B cell (primary cell): ENCODE data around the gene MKRN2OS. TPM values are rescaled to one million over a fixed set of nuclear protein-coding genes. Genes with fewer than 3 reads are reported as not detected.

Experiments
- ATAC-seq: fragments of 200-7000 bp; cut with Tn5 transposase; one replicate; pipeline ENCODE4 v1.10.0; 2021; ENCODE audit warnings: low read depth, mild to moderate bottlenecking, moderate number of reproducible peaks, moderate library complexity
- CTCF ChIA-PET: fragments of 350-600 bp; sonication (Branson Sonifier 250); formaldehyde crosslinking; loops from one replicate; lab custom pipeline; 2021; ENCODE audit warnings: antibody characterized with exemption, inconsistent platforms; lab: Charles Lee
- POLR2A ChIA-PET: fragments of 350-600 bp; sonication (Branson Sonifier 250); formaldehyde crosslinking; loops from one replicate; lab custom pipeline; 2021; ENCODE audit warnings: antibody characterized with exemption; lab: Charles Lee
- DNase-seq: peaks from one replicate; pipeline ENCODE4 v3.0.0; 2013
- H2AFZ ChIP-seq: 2 replicates; pipeline ENCODE4 v1.6.1; 2012; ENCODE audit warnings: mild to moderate bottlenecking, low read depth, low read length; ENCODE audit not compliant: insufficient read depth, poor library complexity, severe bottlenecking
- H3K27ac ChIP-seq, 2 donors: 1 replicate in 1 of 2; 2 replicates in 1 of 2; pipeline ENCODE4 v1.5.1; 2012 to 2013; ENCODE audit warnings: low read length in 2 of 2, mild to moderate bottlenecking in 2 of 2, moderate library complexity in 1 of 2
- H3K27me3 ChIP-seq, 4 experiments: fragments of 200-600 bp in 1 of 4; sonication (generic) in 1 of 4; replicated peaks in 1 of 4; 1 replicate in 2 of 4; 2 replicates in 2 of 4; pipeline versions ENCODE4 v1.6.1 to v1.7.0; 2013 to 2016; ENCODE audit warnings: low read length in 3 of 4, mild to moderate bottlenecking in 2 of 4, mixed read lengths in 1 of 4, moderate library complexity in 1 of 4; ENCODE audit not compliant: insufficient read depth in 4 of 4, control insufficient read depth in 3 of 4; ENCODE audit errors: control extremely low read depth in 1 of 4
- H3K36me3 ChIP-seq, 2 experiments: replicated peaks in 1 of 2; 1 replicate in 1 of 2; 2 replicates in 1 of 2; pipeline versions ENCODE4 v1.6.1 to v1.7.1; 2013; ENCODE audit warnings: low read length in 1 of 2; ENCODE audit not compliant: insufficient read depth in 2 of 2, control insufficient read depth in 1 of 2; ENCODE audit errors: control extremely low read depth in 1 of 2, extremely low read depth in 1 of 2
- H3K4me1 ChIP-seq, 2 donors: fragments of 200-600 bp in 1 of 2; sonication (generic) in 1 of 2; 1 replicate in 1 of 2; 2 replicates in 1 of 2; pipeline versions ENCODE4 v1.5.1 to v1.6.1; 2013 to 2017; ENCODE audit warnings: low read length in 2 of 2; ENCODE audit not compliant: control insufficient read depth in 2 of 2, insufficient read depth in 2 of 2
- H3K4me2 ChIP-seq: replicated peaks from 2 replicates; pipeline ENCODE3; 2012; ENCODE audit warnings: mild to moderate bottlenecking, low read depth, low read length; ENCODE audit not compliant: poor library complexity, severe bottlenecking
- H3K4me3 ChIP-seq, 5 experiments: fragments of 200-600 bp in 1 of 5; sonication (generic) in 1 of 5; 1 replicate in 3 of 5; 2 replicates in 2 of 5; pipeline versions ENCODE4 v1.5.1 to v1.7.0; 2011 to 2016; ENCODE audit warnings: low read length in 4 of 5, mild to moderate bottlenecking in 4 of 5, low read depth in 2 of 5, control low read depth in 1 of 5, moderate library complexity in 1 of 5; ENCODE audit not compliant: insufficient read depth in 1 of 5; ENCODE audit errors: control extremely low read depth in 1 of 5, extremely low read depth in 1 of 5
- H3K79me2 ChIP-seq: fragments of 200-600 bp; sonication (generic); one replicate; pipeline ENCODE4 v1.6.0; 2016; ENCODE audit warnings: low read length; ENCODE audit not compliant: control insufficient read depth, insufficient read depth
- H3K9ac ChIP-seq: fragments of 200-600 bp; sonication (generic); 2 replicates; pipeline ENCODE4 v1.6.1; 2017; ENCODE audit warnings: mild to moderate bottlenecking, low read length, moderate library complexity
- H3K9me3 ChIP-seq, 3 donors: one replicate each; pipeline versions ENCODE4 v1.6.1 to v1.7.1; 2013; ENCODE audit warnings: low read length in 2 of 3; ENCODE audit not compliant: control insufficient read depth in 2 of 3, insufficient read depth in 1 of 3; ENCODE audit errors: control extremely low read depth in 1 of 3
- H4K20me1 ChIP-seq: 2 replicates; pipeline ENCODE4 v1.6.0; 2012; ENCODE audit warnings: mild to moderate bottlenecking, low read length; ENCODE audit not compliant: insufficient read depth, control insufficient read depth, poor library complexity, severe bottlenecking
- H3K27ac Mint-ChIP-seq: one replicate; pipeline ENCODE4 v1.8.0; 2021; ENCODE audit warnings: mixed read lengths
- H3K27me3 Mint-ChIP-seq: one replicate; pipeline ENCODE4 v1.8.0; 2021; ENCODE audit warnings: mixed read lengths
- H3K4me1 Mint-ChIP-seq: one replicate; pipeline ENCODE4 v1.8.0; 2021; ENCODE audit warnings: mixed read lengths
- H3K4me3 Mint-ChIP-seq: one replicate; pipeline ENCODE4 v1.8.0; 2021; ENCODE audit warnings: mixed read lengths
- H3K9me3 Mint-ChIP-seq: one replicate; pipeline ENCODE4 v1.8.0; 2022; ENCODE audit warnings: mixed read lengths; ENCODE audit not compliant: insufficient read depth
- CTCF ChIP-seq: fragments of 200-600 bp; IDR thresholded peaks from one replicate; pipeline ENCODE4 v1.8.0; 2022; ENCODE audit warnings: antibody characterized with exemption, mild to moderate bottlenecking
- EZH2 ChIP-seq: IDR thresholded peaks from 2 replicates; pipeline ENCODE4 v1.6.1; 2012; ENCODE audit warnings: borderline replicate concordance, low read depth, mild to moderate bottlenecking, moderate library complexity, low read length; ENCODE audit not compliant: insufficient read depth, poor library complexity, severe bottlenecking
- WGBS: methylation state at CpG from one replicate; pipeline ENCODE4 v1.1.5; 2013; ENCODE audit warnings: missing lambda C conversion rate; ENCODE audit not compliant: insufficient coverage; 5-methylcytosine and 5-hydroxymethylcytosine counted together
- intact Hi-C: fragments of 100-400 bp; cut with micrococcal nuclease; formaldehyde crosslinking; loops from one replicate; pipeline ENCODE4 v1.10.0; 2022
- polyA plus RNA-seq: library from polyadenylated mRNA; depleted of rRNA; stranded (reverse); fragments of >200 nt; gene quantifications from 2 replicates; pipeline ENCODE4 v1.2.3, GENCODE V29; 2012
- total RNA-seq, 2 donors: library from RNA; stranded (reverse); fragments of 120-200 nt in 1 of 2; gene quantifications; 1 replicate in 1 of 2; 2 replicates in 1 of 2; pipeline versions ENCODE4 v1.2.3 to v1.2.4, GENCODE V29; 2013 to 2022

Gene MKRN2OS
- total and polyA plus RNA-seq, 2 donors (not counting 1 experiment from before 2014, with no cell fraction given), result not detected

- Mint-ChIP-seq H3K27me3 (no peaks in the 10 kb centered on the region), H3K4me3 (no peak overlapping the region), H3K27ac (no peak overlapping the region), H3K4me1 (no peaks in the 10 kb centered on the region), H3K9me3 (no peaks in the 10 kb centered on the region)
- no peak overlapping the region for H3K9ac ChIP-seq
- no peaks in the 10 kb centered on the region for H4K20me1 ChIP-seq
- H2AFZ ChIP-seq, result no peak overlapping the region
- peaks cover 0 to 3% (median 0%) of the 10 kb centered on the region in 3 donors for H3K9me3 ChIP-seq
- no peaks in the 10 kb centered on the region for H3K79me2 ChIP-seq
- no peaks in the 10 kb centered on the region for H3K4me1 ChIP-seq
- intact Hi-C loops, result no loop called here
- peaks cover 0 to 2% of the 10 kb centered on the region in 2 experiments for H3K36me3 ChIP-seq
- CTCF ChIA-PET, result no interaction called here
- H3K27me3 ChIP-seq, result no peaks in the 10 kb centered on the region
- no peak overlapping the region for H3K27ac ChIP-seq
- ATAC-seq (no peak), DNase-seq (no peak)
- H3K4me2 ChIP-seq, result no peak overlapping the region
- TF ChIP-seq CTCF (no peak), EZH2 (no peak)
- POLR2A ChIA-PET, result no interaction called here
- H3K4me3 ChIP-seq, result no peak overlapping the region
These were observed 29.7 kb downstream of the MKRN2OS start for GRCh38 chr3:12515631-12516030.

GRCh38 chr3:12513694-12514446 lies 31.4 kb downstream of the MKRN2OS start:
- H3K4me1 ChIP-seq, result no peaks in the 10 kb centered on the region
- Mint-ChIP-seq H3K27me3 (no peaks in the 10 kb centered on the region), H3K9me3 (no peaks in the 10 kb centered on the region), H3K4me3 (no peak overlapping the region), H3K27ac (no peak overlapping the region), H3K4me1 (no peaks in the 10 kb centered on the region)
- no peaks in the 10 kb centered on the region for H3K27me3 ChIP-seq
- peaks cover 0 to 2% of the 10 kb centered on the region in 2 experiments for H3K36me3 ChIP-seq
- H3K79me2 ChIP-seq, result no peaks in the 10 kb centered on the region
- TF ChIP-seq CTCF, result no peak
- no peak for TF ChIP-seq EZH2
- H3K27ac ChIP-seq, result no peak overlapping the region
- CTCF ChIA-PET, result no interaction called here
- no peak for ATAC-seq
- no peak for DNase-seq
- H3K9me3 ChIP-seq, result no peaks in the 10 kb centered on the region
- 100% methylated on average over 5 of the region's 5 CpGs for WGBS
- POLR2A ChIA-PET, result no interaction called here
- H4K20me1 ChIP-seq, result no peaks in the 10 kb centered on the region
- no peak overlapping the region for H2AFZ ChIP-seq
- H3K4me3 ChIP-seq, result no peak overlapping the region
- no peak overlapping the region for H3K9ac ChIP-seq
- intact Hi-C loops, result no loop called here
- H3K4me2 ChIP-seq, result no peak overlapping the region
